SK-N-SH treated with all-trans-retinoic acid at 6 μM for 48 hours (cell line): ENCODE data around the gene ARHGAP24.

Source experiments
- ARNTL ChIP-seq: fragments of 450-650 bp; formaldehyde crosslinking; IDR thresholded peaks from 2 replicates; pipeline ENCODE4 v1.5.0; 2020; ENCODE audit warnings: low read depth, mild to moderate bottlenecking, moderate library complexity, borderline replicate concordance
- ZFP3 ChIP-seq: fragments of 250-450 bp; sonication (Bioruptor Pico); IDR thresholded peaks from 2 replicates; pipeline ENCODE4 v1.5.0; 2020; ENCODE audit warnings: mild to moderate bottlenecking, moderate library complexity
- ZNF70 ChIP-seq: fragments of 450-650 bp; formaldehyde crosslinking; IDR thresholded peaks from 2 replicates; pipeline ENCODE4 v1.5.0; 2020; ENCODE audit warnings: mild to moderate bottlenecking, moderate library complexity

- TF ChIP-seq ARNTL (CRISPR knock-in tag) (no peak), ZFP3 (CRISPR knock-in tag) (no peak), ZNF70 (CRISPR knock-in tag) (no peak)
Observed at GRCh38 chr4:85697854-85698253, 222.9 kb downstream of the ARHGAP24 start.
